Right atrium auricular region (tissue), 2 donors: Measurements from ENCODE around the gene SOX11. TPM values are rescaled to one million over a fixed set of nuclear protein-coding genes. Genes with fewer than 3 reads are reported as not detected.
A peak's percentile ranks its signal among the peaks of the same experiment; 100 is the strongest.

Experiments
- DNase-seq: peaks from one replicate; pipeline ENCODE4 v3.0.0-alpha.2; 2019; ENCODE audit warnings: low spot score
- H3K27ac ChIP-seq, 2 donors: fragments of 200-600 bp; sonication (generic); 1 replicate in 1 of 2; 2 replicates in 1 of 2; pipeline ENCODE4 v1.5.1; 2016 to 2019
- H3K27me3 ChIP-seq, 2 donors: fragments of 200-600 bp; sonication (generic); one replicate each; pipeline versions ENCODE4 v1.5.1 to v1.6.0; 2017 to 2019
- H3K36me3 ChIP-seq: fragments of 200-600 bp; sonication (generic); one replicate; pipeline ENCODE4 v1.5.1; 2016
- H3K4me1 ChIP-seq, 2 donors: fragments of 200-600 bp; sonication (generic); one replicate each; pipeline versions ENCODE4 v1.5.1 to v1.6.0; 2017 to 2019
- H3K4me3 ChIP-seq, 2 donors: fragments of 200-600 bp; sonication (generic); 1 replicate in 1 of 2; 2 replicates in 1 of 2; pipeline ENCODE4 v1.5.1; 2017 to 2019; ENCODE audit warnings: mild to moderate bottlenecking in 1 of 2, moderate library complexity in 1 of 2
- H3K9me3 ChIP-seq, 2 donors: fragments of 200-600 bp; sonication (generic); one replicate each; pipeline ENCODE4 v1.5.1; 2019
- total RNA-seq, 2 donors: library from RNA; depleted of rRNA; stranded (reverse); fragments of >200 nt; gene quantifications; one replicate each; pipeline ENCODE4 v1.1.0, GENCODE V29; 2016
- TF ChIP-seq, protein P1 (sequence below), 2 donors: fragments of 200-600 bp; sonication (generic); IDR thresholded peaks; one replicate each; pipeline ENCODE4 v1.5.1; 2019; ENCODE audit warnings: antibody characterized with exemption in 2 of 2

The SOX11 gene
- total RNA-seq, 2 donors from 2014 or later = 0.11 to 0.71 TPM

DNA sequence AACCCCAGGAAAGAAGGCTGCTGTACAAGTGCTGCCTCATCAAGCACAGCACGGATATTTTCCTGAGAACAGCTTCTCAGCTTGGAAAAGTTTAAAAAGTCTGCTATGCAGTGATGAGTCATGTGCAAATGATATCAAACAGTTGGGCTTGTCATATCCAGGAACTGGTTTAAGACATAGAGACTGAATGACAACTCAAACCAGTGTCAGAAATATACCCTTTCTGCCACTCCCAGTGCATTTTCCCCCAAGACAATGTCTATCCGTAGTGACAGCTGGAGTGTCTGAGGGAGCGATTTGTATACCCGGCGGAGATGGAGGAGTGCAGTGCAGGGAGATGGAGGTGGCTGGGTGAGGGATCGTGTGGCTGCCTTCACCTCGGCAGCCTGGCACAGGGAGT, 28.2 kb downstream of the SOX11 start:
- no peaks in the 10 kb centered on the region for H3K4me1 ChIP-seq
- peaks cover 0 to 6% of the 10 kb centered on the region in 2 donors for H3K9me3 ChIP-seq
- H3K4me3 ChIP-seq = no peak overlapping the region
- H3K27me3 ChIP-seq = no peaks in the 10 kb centered on the region
- H3K27ac ChIP-seq = no peak overlapping the region
- H3K36me3 ChIP-seq = no peaks in the 10 kb centered on the region
- TF ChIP-seq, protein P1, sequence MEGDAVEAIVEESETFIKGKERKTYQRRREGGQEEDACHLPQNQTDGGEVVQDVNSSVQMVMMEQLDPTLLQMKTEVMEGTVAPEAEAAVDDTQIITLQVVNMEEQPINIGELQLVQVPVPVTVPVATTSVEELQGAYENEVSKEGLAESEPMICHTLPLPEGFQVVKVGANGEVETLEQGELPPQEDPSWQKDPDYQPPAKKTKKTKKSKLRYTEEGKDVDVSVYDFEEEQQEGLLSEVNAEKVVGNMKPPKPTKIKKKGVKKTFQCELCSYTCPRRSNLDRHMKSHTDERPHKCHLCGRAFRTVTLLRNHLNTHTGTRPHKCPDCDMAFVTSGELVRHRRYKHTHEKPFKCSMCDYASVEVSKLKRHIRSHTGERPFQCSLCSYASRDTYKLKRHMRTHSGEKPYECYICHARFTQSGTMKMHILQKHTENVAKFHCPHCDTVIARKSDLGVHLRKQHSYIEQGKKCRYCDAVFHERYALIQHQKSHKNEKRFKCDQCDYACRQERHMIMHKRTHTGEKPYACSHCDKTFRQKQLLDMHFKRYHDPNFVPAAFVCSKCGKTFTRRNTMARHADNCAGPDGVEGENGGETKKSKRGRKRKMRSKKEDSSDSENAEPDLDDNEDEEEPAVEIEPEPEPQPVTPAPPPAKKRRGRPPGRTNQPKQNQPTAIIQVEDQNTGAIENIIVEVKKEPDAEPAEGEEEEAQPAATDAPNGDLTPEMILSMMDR (IDR thresholded peaks at IDR 0.05) = no peak
- no peak for DNase-seq

DNA sequence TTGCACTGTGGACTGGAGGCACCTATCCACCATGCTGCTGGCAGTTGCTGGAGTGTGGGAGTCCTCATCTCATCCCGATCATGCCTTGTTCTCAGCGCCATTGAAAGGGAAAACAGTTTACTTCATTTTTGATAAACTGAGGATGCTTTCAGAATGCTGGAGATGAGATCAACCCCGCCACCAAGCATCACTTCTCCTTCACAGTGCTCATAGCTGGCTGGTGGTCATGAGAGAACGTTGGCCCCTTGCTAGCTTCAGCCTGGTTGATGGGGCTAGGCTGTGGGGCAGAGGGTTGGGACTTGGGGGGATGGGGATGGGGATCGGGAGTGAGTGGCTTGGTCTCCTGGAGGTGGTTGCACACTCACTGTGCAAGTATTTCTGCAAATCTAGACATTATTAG, 30.1 kb downstream of the SOX11 start:
- no peaks in the 10 kb centered on the region for H3K27me3 ChIP-seq
- no peak for DNase-seq
- TF ChIP-seq, protein P1 (IDR thresholded peaks at IDR 0.05) = no peak
- H3K36me3 ChIP-seq = no peaks in the 10 kb centered on the region
- H3K4me3 ChIP-seq = no peak overlapping the region
- no peak overlapping the region for H3K27ac ChIP-seq
- H3K4me1 ChIP-seq = peaks cover 0 to 9% of the 10 kb centered on the region in 2 donors
- peaks cover 0 to 6% of the 10 kb centered on the region in 2 donors for H3K9me3 ChIP-seq

DNA sequence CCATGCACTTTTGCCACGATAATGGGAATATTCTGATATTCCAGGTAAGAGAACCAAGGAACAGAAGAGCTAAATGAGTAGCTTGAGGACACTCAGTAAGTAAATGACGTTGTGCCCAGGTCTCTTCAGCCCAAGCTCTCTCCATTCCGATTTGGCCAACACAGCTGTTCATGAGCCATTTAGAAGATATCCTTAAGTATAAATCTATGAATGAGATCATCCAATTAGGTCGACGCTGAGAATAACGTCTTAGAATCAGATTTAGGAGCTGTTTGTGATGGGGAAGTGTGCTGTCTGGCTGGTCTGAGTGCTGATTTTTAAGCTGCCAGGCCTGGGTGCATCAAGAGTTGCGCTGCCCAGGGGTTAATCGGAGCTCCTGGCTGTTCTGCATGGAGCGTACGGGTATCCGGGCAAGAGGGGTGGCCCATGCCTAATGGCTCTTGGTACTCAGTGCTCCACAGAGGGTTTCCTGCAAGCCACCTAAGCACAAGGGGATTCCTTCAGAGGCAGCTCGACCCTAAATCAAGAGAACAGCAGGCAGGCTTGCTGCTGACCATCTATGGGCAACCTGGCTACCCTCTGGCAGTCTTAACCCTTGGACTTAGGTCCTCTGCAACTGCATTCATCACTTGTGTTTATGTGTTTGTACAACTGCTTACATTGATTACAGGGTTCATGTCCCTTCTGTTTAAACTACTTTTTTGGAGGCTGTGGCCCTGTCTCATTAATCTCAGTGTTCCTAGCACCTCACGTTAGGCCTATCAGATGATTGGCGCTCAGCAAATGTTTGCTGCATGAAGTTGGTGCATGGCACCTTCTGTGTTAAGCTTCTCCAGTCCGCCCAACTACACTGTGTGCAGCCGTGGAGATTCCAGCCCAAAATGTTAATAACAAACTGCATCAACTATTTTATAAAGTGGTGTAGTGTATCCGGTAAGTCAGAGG, 31.9 kb downstream of the SOX11 start:
- no peak for DNase-seq
- Histone ChIP-seq H3K9me3 (peaks cover 0 to 6% of the 10 kb centered on the region in 2 donors), H3K27ac (no peak overlapping the region), H3K4me3 (no peak overlapping the region), H3K36me3 (no peaks in the 10 kb centered on the region), H3K4me1 (peaks cover 0 to 9% of the 10 kb centered on the region in 2 donors), H3K27me3 (no peaks in the 10 kb centered on the region)
- TF ChIP-seq, protein P1 (IDR thresholded peaks at IDR 0.05) = no peak

DNA sequence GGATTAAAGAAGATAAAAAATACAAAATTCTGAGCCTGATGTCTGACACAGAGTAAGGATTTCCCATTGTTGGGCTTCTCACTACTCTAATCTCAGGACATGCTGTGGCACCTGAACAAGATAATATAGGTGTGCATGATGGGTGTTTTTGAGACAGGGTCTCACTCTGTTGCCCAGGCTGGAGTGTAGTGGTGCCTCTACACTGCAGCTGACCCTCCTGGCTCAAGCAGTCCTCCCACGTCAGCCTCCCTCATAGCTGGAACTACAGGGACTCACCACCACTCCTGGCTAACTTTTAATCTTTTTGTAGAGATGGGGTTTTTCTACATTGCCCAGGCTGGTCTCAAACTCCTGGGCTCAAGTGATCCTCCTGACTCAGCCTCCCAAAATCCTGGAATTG, 32.9 kb downstream of the SOX11 start:
- TF ChIP-seq, protein P1 (IDR thresholded peaks at IDR 0.05) = no peak
- Histone ChIP-seq H3K27me3 (no peaks in the 10 kb centered on the region), H3K4me1 (peaks cover 0 to 9% of the 10 kb centered on the region in 2 donors), H3K9me3 (peaks cover 0 to under 1% of the 10 kb centered on the region in 2 donors), H3K4me3 (no peak overlapping the region), H3K27ac (no peak overlapping the region), H3K36me3 (no peaks in the 10 kb centered on the region)
- no peak for DNase-seq

DNA sequence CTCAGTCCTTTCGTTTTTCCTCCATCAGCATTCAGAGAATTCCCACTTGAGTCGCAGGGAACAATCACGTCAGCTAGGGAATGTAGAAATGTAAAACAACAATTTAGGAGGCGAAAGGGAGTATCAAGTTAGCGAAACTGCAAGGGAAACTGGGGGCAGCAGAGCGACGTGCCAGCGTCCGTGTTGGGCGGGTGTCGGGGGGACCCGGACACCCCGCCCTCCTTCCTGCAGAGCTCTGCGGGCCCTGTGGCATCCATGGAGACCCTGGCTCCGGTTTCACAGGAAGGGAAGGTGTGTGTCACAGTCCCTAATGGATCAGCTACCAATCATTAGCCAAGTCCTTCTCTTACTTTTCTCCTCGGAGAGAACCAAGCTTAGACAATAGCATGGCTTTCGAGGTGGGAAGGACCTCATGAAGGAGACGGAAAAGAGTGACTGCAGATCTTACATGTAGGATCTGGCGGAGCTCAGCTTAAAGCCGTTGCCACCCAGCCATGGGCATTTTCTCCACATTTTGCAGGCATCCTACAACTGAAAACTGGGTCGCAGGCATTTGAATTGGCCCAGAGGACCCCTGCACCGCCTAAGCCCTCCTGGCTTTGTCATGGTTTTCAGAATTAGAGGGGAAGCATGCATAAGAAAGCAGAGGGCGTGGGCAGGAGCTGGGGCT, 33.7 kb downstream of the SOX11 start:
- TF ChIP-seq, protein P1 (IDR thresholded peaks at IDR 0.05) = no peak
- Histone ChIP-seq H3K27me3 (no peaks in the 10 kb centered on the region), H3K4me3 (peak overlapping the region; percentile 24 to 41)

More for the DNA sequence above, 33.7 kb downstream of the SOX11 start:
- Histone ChIP-seq H3K36me3 (no peaks in the 10 kb centered on the region), H3K4me1 (peaks cover 0 to 9% of the 10 kb centered on the region in 2 donors), H3K9me3 (no peaks in the 10 kb centered on the region), H3K27ac (no peak overlapping the region)
- no peak for DNase-seq
